ENCODE results near the gene PTPRK.

- no peak for TF ChIP-seq CTCF (conservative IDR thresholded peaks at IDR 0.05 in 1 of 2, IDR thresholded peaks at IDR 0.05 in 1 of 2; ENCODE audit: low read depth in 1 of 2, low read length in 2 of 2)
- TF ChIP-seq EZH2 (IDR thresholded peaks at IDR 0.05; ENCODE audit: low read length, missing control alignments): no peak
Observed at GRCh38 chr6:128117916-128118315, 402.5 kb downstream of the PTPRK start.

Measured in fibroblast of lung (primary cell).